B cell (primary cell): Measurements from ENCODE around the gene PRKCH.

Experiments
- EZH2 ChIP-seq: IDR thresholded peaks from 2 replicates; pipeline ENCODE4 v1.6.1; 2012; ENCODE audit warnings: borderline replicate concordance, low read depth, mild to moderate bottlenecking, moderate library complexity, low read length; ENCODE audit not compliant: insufficient read depth, poor library complexity, severe bottlenecking
- TF ChIP-seq, protein P1 (sequence below): fragments of 200-600 bp; IDR thresholded peaks from one replicate; pipeline ENCODE4 v1.8.0; 2022; ENCODE audit warnings: antibody characterized with exemption, mild to moderate bottlenecking

DNA sequence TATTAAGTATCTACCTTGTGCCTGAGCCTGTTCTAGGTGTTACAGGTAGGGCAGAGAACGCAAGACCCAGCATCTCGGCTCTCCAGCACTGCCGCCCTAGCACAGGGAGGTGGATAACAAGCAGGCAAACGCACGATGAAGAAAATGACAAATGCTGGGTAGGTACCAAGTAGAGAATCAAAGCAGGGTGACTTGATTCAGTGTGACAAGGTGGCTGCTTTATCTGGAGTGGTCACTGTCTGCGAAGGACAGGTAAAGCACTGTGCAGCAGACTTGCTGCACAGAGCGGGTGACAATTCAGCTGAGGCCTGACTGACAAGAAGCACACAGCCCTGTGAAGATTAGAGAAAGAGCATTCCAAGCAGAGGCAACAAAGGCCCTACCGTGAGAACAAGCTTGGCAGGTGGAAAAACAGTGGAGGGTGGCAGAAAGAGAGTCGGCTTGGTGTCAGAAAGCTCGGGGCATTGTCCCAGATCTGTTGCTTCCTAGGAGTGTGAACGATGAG is 12.9 kb downstream of the PRKCH start:
- TF ChIP-seq, protein P1, sequence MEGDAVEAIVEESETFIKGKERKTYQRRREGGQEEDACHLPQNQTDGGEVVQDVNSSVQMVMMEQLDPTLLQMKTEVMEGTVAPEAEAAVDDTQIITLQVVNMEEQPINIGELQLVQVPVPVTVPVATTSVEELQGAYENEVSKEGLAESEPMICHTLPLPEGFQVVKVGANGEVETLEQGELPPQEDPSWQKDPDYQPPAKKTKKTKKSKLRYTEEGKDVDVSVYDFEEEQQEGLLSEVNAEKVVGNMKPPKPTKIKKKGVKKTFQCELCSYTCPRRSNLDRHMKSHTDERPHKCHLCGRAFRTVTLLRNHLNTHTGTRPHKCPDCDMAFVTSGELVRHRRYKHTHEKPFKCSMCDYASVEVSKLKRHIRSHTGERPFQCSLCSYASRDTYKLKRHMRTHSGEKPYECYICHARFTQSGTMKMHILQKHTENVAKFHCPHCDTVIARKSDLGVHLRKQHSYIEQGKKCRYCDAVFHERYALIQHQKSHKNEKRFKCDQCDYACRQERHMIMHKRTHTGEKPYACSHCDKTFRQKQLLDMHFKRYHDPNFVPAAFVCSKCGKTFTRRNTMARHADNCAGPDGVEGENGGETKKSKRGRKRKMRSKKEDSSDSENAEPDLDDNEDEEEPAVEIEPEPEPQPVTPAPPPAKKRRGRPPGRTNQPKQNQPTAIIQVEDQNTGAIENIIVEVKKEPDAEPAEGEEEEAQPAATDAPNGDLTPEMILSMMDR: no peak
- TF ChIP-seq EZH2: no peak
